MM.1S (cell line): ENCODE measurements around the gene HS3ST1.

ENCODE experiments used
- DNase-seq: peaks from one replicate; pipeline ENCODE4 v3.0.0-alpha.2; 2015
- H2AFZ ChIP-seq: fragments of 300-600 bp; sonication (generic); 2 replicates; pipeline ENCODE4 v1.6.0; 2016; ENCODE audit warnings: antibody characterized with exemption, low read length
- H3F3A ChIP-seq: fragments of 300-600 bp; sonication (generic); 2 replicates; pipeline ENCODE4 v1.6.1; 2016; ENCODE audit warnings: mild to moderate bottlenecking, antibody characterized with exemption, low read length, moderate library complexity, mixed read lengths; ENCODE audit not compliant: insufficient read depth
- H3K27ac ChIP-seq: fragments of 300-600 bp; sonication (generic); 2 replicates; pipeline ENCODE4 v1.5.1; 2016; ENCODE audit warnings: mild to moderate bottlenecking, low read length
- H3K27me3 ChIP-seq: fragments of 300-600 bp; sonication (generic); replicated peaks from 2 replicates; pipeline ENCODE4 v1.6.0; 2016; ENCODE audit warnings: low read length; ENCODE audit not compliant: insufficient read depth
- H3K36me3 ChIP-seq: fragments of 300-600 bp; sonication (generic); replicated peaks from 2 replicates; pipeline ENCODE4 v1.6.1; 2016; ENCODE audit warnings: mild to moderate bottlenecking, low read length, mixed read lengths; ENCODE audit not compliant: insufficient read depth
- H3K4me1 ChIP-seq: fragments of 300-600 bp; sonication (generic); 2 replicates; pipeline ENCODE4 v1.6.1; 2016; ENCODE audit warnings: low read length, mixed read lengths
- H3K4me2 ChIP-seq: fragments of 300-600 bp; sonication (generic); 2 replicates; pipeline ENCODE4 v1.6.0; 2016; ENCODE audit warnings: low read depth, low read length
- H3K4me3 ChIP-seq: fragments of 300-600 bp; sonication (generic); 2 replicates; pipeline ENCODE4 v1.5.1; 2016; ENCODE audit warnings: low read length, mixed read lengths
- H3K79me2 ChIP-seq: fragments of 300-600 bp; sonication (generic); 2 replicates; pipeline ENCODE4 v1.6.1; 2016; ENCODE audit warnings: mixed run types, low read length, mixed read lengths
- H3K9ac ChIP-seq: fragments of 300-600 bp; sonication (generic); 2 replicates; pipeline ENCODE4 v1.6.1; 2016; ENCODE audit warnings: low read length, mixed read lengths
- H3K9me2 ChIP-seq: fragments of 300-600 bp; sonication (generic); replicated peaks from 2 replicates; pipeline ENCODE4 v1.6.1; 2016; ENCODE audit warnings: mild to moderate bottlenecking, low read length, mixed read lengths; ENCODE audit not compliant: insufficient read depth
- H3K9me3 ChIP-seq: fragments of 300-600 bp; sonication (generic); replicated peaks from 2 replicates; pipeline ENCODE4 v1.6.1; 2016; ENCODE audit warnings: mild to moderate bottlenecking, low read length, mixed read lengths; ENCODE audit not compliant: insufficient read depth
- H4K20me1 ChIP-seq: fragments of 300-600 bp; sonication (generic); 2 replicates; pipeline ENCODE4 v1.6.1; 2016; ENCODE audit warnings: mild to moderate bottlenecking, low read length, moderate library complexity, mixed read lengths; ENCODE audit not compliant: insufficient read depth
- CTCF ChIP-seq: fragments of 300-600 bp; sonication (generic); IDR thresholded peaks from 2 replicates; pipeline ENCODE4 v1.5.1; 2016; ENCODE audit warnings: antibody characterized with exemption, low read length, mixed read lengths
- EZH2 ChIP-seq: fragments of 300-600 bp; sonication (generic); optimal IDR thresholded peaks from 2 replicates; pipeline ENCODE3; 2017; ENCODE audit warnings: low read depth, mild to moderate bottlenecking, antibody characterized with exemption, low read length, mixed read lengths
- EZH2phosphoT487 ChIP-seq: fragments of 300-600 bp; sonication (generic); IDR thresholded peaks from 2 replicates; pipeline ENCODE4 v1.6.1; 2018; ENCODE audit warnings: antibody characterized with exemption, low read length

HS3ST1 gene

GRCh38 chr4:11424000-11424399 is 4.7 kb downstream of the HS3ST1 start:
- Histone ChIP-seq H3K27me3 (no peaks in the 10 kb centered on the region), H3K79me2 (peaks cover 19% of the 10 kb centered on the region), H3K4me1 (0 out of 2 replicates have a peak, but pooled peaks cover 3% of the 10 kb centered on the region), H3K9me2 (no peaks in the 10 kb centered on the region), H3F3A (no peaks in the 10 kb centered on the region), H3K4me3 (no peak overlapping the region), H2AFZ (no peak overlapping the region), H3K9ac (no peak overlapping the region), H3K4me2 (no peak overlapping the region), H3K27ac (no peak overlapping the region), H3K36me3 (no peaks in the 10 kb centered on the region), H4K20me1 (no peaks in the 10 kb centered on the region), H3K9me3 (no peaks in the 10 kb centered on the region)
- peak; percentile 60 for DNase-seq
- TF ChIP-seq EZH2phosphoT487 = no peak
- peak; percentile 67 for TF ChIP-seq CTCF

GRCh38 chr4:11423465-11423864 is 5.2 kb downstream of the HS3ST1 start:
- Histone ChIP-seq H3K9me3 (no peaks in the 10 kb centered on the region), H3K36me3 (no peaks in the 10 kb centered on the region), H3K4me3 (no peak overlapping the region), H3K4me1 (0 out of 2 replicates have a peak, but pooled peaks cover 3% of the 10 kb centered on the region), H3K79me2 (peaks cover 19% of the 10 kb centered on the region), H3K27me3 (no peaks in the 10 kb centered on the region), H3K9ac (no peak overlapping the region), H2AFZ (no peak overlapping the region), H4K20me1 (no peaks in the 10 kb centered on the region), H3K4me2 (no peak overlapping the region), H3K9me2 (no peaks in the 10 kb centered on the region), H3F3A (no peaks in the 10 kb centered on the region), H3K27ac (no peak overlapping the region)
- TF ChIP-seq CTCF = no peak
- TF ChIP-seq EZH2 = no peak
- no peak for TF ChIP-seq EZH2phosphoT487
- no peak for DNase-seq

GRCh38 chr4:11421116-11421515 is 7.6 kb downstream of the HS3ST1 start:
- Histone ChIP-seq H3K27ac (no peak overlapping the region), H4K20me1 (no peaks in the 10 kb centered on the region), H3K9ac (no peak overlapping the region), H3K27me3 (no peaks in the 10 kb centered on the region), H3K79me2 (peaks cover 8% of the 10 kb centered on the region; the same call in 1 of the 2 replicates), H3K9me3 (no peaks in the 10 kb centered on the region), H3K4me2 (no peak overlapping the region), H3K4me3 (no peak overlapping the region), H3K9me2 (no peaks in the 10 kb centered on the region), H3F3A (no peaks in the 10 kb centered on the region), H2AFZ (no peak overlapping the region), H3K36me3 (no peaks in the 10 kb centered on the region), H3K4me1 (0 out of 2 replicates have a peak, but pooled peaks cover 10% of the 10 kb centered on the region)
- TF ChIP-seq EZH2 = no peak
- no peak for TF ChIP-seq CTCF
- no peak for TF ChIP-seq EZH2phosphoT487
- DNase-seq = no peak
